ENCODE data around the gene POTEH.
"Not testable (repeated sequence)": the region's sequence is repeated elsewhere in the genome, so short reads cannot be mapped to it uniquely, and the experiment has no call there.

Gene POTEH

DNA sequence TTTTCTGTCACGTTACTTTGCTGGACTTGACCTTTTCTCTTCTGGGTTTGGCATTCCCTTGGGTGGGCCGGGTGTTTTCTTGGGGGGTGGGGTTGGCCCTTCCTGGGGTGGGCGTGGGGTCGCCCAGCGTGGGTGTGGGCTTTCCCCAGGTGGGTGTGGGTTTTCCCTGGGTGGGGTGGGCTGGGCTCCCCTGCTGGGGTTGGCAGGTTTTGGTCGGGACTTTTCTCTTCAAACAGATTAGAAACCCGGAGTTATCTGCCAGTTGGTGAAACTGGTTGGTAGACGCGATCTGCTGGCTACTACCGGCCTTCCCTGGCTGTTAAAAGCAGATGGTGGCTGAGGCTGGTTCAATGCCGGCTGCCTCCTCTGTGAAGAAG lies at the start of gene POTEH:
TSS of gene POTEH (plus strand) at position 278 of the 377 bp plus-strand sequence. CDS start at position 330, 52 bp downstream.
- not testable (repeated sequence) for FAIRE-seq; DNase-seq (ENCODE audit: insufficient read length, low spot score)

GRCh38 chr22:15642288-15642861 lies 47.5 kb upstream of the POTEH start:
- not testable (repeated sequence) for DNase-seq (ENCODE audit: insufficient read length, low spot score); FAIRE-seq

GRCh38 chr22:15651954-15652353 lies 37.9 kb upstream of the POTEH start:
- FAIRE-seq; DNase-seq (ENCODE audit: insufficient read length, low spot score): not testable (repeated sequence)

GRCh38 chr22:15652738-15653137 lies 37.1 kb upstream of the POTEH start:
- DNase-seq (ENCODE audit: insufficient read length, low spot score); FAIRE-seq: not testable (repeated sequence)

GRCh38 chr22:15653241-15653640 lies 36.6 kb upstream of the POTEH start:
- FAIRE-seq; DNase-seq (ENCODE audit: insufficient read length, low spot score): not testable (repeated sequence)

DNA sequence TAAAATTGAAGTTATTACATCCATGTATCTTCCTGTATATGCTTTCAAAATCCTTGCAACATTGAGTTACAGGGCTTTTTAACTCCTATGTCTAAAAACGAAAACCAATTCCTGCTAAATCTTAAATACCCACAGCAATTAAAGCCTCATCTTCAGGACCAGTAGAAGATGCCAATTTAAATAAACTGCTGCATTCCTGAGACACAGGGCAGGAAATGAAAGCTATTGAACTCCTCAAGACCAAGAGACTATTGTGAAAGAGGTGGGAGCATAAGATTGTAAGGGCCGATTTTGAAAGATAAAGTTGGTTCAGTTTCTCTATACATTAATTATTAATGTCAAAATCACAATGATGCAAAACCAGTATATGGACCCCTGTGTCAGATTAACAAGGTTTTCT lies 28.7 kb upstream of the POTEH start:
- not testable (repeated sequence) for DNase-seq (ENCODE audit: insufficient read length, low spot score); FAIRE-seq

DNA sequence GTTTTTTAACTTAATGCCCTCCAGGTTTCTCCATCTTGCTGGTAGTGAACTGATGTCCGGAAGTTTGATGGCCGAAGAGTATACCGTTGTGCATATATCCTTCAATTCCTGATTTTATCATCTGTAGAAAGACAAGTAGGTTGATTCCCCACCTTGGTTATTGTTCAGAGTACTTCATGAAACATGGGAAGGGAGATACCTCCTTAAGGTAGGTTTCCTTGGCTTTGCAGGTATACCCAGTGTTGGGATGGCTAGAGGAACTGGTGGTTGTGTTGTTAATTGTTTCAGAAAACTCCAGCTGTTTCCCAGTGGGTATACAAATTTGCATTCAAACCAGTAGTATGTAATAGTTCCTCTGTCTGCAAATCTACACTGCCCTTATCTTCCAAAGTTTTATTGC lies 25.1 kb upstream of the POTEH start:
- not testable (repeated sequence) for DNase-seq (ENCODE audit: insufficient read length, low spot score); FAIRE-seq

- DNase-seq (ENCODE audit: insufficient read length, low spot score); FAIRE-seq: not testable (repeated sequence)
Observed at GRCh38 chr22:15665478-15665877, 24.3 kb upstream of the POTEH start.

- DNase-seq (ENCODE audit: insufficient read length, low spot score); FAIRE-seq: not testable (repeated sequence)
Observed at GRCh38 chr22:15669430-15669829, 20.4 kb upstream of the POTEH start.

- FAIRE-seq; DNase-seq (ENCODE audit: insufficient read length, low spot score): not testable (repeated sequence)
Observed at GRCh38 chr22:15679702-15680101, 10.1 kb upstream of the POTEH start.

- FAIRE-seq; DNase-seq (ENCODE audit: insufficient read length, low spot score): not testable (repeated sequence)
Observed at GRCh38 chr22:15684115-15684514, 5.7 kb upstream of the POTEH start.

- FAIRE-seq; DNase-seq (ENCODE audit: insufficient read length, low spot score): not testable (repeated sequence)
Observed at GRCh38 chr22:15684695-15685094, 5.1 kb upstream of the POTEH start.

DNA sequence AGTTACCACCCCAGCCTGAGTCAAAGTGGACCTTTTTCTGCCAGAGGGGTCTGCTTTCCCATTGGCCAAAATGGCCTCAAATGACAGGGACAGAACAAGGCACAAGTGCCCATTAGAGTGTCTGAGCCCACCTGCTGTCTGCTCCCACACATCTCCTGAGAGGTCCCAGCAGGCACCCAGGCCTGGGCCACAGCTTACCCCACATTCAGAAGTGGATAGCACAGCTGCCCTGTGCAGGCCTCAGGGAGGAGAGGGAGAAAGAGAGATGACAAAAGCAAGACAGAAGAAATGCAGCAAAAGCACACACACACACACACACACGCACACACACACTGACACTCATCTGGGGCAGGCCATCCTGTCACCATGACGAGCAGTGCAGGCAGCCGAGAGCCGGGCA lies 4.2 kb upstream of the POTEH start:
- not testable (repeated sequence) for DNase-seq (ENCODE audit: insufficient read length, low spot score); FAIRE-seq

DNA sequence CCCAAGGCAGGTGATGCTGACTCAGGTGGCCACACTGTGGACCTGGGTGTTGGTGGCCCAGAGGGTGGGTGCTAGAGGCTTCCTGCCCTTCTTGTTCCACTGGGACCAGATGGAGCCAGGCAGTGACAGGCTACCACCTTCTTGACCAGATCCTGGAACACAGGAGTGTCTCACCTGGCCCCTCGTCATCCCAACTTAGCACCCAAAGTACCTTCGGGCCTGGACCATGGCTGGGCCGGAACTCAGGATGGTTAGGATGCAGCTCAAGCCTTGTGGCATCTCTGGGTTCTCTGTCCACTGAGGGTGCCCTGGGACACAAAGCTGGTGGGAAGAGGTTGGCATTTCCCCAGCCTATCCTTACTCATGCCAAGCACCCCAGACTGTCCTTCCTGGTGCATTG lies 2.7 kb upstream of the POTEH start:
- not testable (repeated sequence) for FAIRE-seq

DNA sequence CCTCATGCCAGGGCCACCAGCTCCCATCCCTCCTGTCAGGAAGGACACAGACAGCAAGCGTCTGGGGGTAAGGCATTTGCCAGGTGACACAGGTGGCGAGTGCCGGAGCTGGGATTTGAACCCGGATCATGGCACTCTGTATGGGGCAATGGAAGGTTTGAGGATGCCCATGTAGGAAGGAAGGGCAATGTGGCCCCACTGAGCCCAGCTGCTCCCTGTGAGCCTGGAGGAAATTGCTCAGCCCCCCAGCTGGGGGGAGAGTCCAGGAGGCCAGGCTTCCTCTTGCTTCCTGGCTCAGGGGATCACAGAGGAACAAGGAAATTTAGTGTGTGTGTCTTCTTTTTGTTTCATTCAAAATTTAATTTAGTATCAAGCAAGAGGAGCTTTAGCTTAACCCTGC lies 2.1 kb upstream of the POTEH start:
- DNase-seq (ENCODE audit: insufficient read length, low spot score); FAIRE-seq: not testable (repeated sequence)

More for the DNA sequence above, 2.7 kb upstream of the POTEH start:
- not testable (repeated sequence) for DNase-seq (ENCODE audit: insufficient read length, low spot score)

- FAIRE-seq; DNase-seq (ENCODE audit: insufficient read length, low spot score): not testable (repeated sequence)
Observed at GRCh38 chr22:15688090-15688489, 1.7 kb upstream of the POTEH start.

GRCh38 chr22:15689012-15689748 lies 646 bp upstream of the POTEH start:
- not testable (repeated sequence) for DNase-seq (ENCODE audit: insufficient read length, low spot score); FAIRE-seq

GRCh38 chr22:15713600-15713999 lies 23.8 kb downstream of the POTEH start:
- not testable (repeated sequence) for FAIRE-seq; DNase-seq (ENCODE audit: insufficient read length, low spot score)

DNA sequence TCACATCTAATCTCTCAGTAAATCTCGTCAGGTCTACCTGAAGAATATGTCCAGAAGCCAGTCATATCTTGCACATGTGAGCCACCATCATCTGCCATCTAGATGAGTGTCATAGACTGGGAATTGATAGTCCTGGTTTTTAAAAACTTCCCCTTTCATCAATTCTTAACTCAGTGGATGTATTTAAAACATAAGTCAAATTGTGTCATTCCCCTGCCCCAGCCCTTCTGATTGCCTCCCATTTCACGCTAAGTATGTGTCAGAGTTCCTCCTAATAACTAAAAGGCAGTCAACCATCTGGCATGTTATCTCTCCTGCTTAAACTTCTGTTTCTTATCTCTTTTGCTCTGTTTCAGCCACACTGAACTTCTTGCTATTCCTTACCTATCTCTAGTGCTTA lies 24.3 kb downstream of the POTEH start:
- not testable (repeated sequence) for FAIRE-seq; DNase-seq (ENCODE audit: insufficient read length, low spot score)

DNA sequence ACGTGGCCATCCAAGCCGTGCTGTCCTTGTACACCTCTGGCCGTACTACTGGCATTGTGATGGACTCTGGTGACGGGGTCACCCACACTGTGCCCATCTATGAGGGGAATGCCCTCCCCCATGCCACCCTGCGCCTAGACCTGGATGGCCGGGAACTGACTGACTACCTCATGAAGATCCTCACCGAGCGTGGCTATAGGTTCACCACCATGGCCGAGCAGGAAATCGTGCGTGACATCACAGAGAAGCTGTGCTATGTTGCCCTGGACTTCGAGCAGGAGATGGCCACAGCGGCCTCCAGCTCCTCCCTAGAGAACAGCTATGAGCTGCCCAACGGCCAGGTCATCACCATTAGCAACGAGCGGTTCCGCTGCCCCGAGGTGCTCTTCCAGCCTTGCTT lies 32.1 kb downstream of the POTEH start:
- DNase-seq (ENCODE audit: insufficient read length, low spot score); FAIRE-seq: not testable (repeated sequence)

- DNase-seq (ENCODE audit: insufficient read length, low spot score); FAIRE-seq: not testable (repeated sequence)
Observed at GRCh38 chr22:15729209-15729917, 39.5 kb downstream of the POTEH start.
